DOHH2 (cell line): ENCODE data around the gene KCNJ3.

Experiments used
- CTCF ChIP-seq: fragments of 200-600 bp; sonication (generic); IDR thresholded peaks from one replicate; pipeline ENCODE4 v1.5.1; 2014; ENCODE audit warnings: antibody characterized with exemption, mild to moderate bottlenecking, low read depth, low read length; ENCODE audit not compliant: poor library complexity, severe bottlenecking
- EZH2phosphoT487 ChIP-seq: fragments of 200-600 bp; sonication (generic); IDR thresholded peaks from 2 replicates; pipeline ENCODE4 v1.6.1; 2017; ENCODE audit warnings: borderline replicate concordance, mild to moderate bottlenecking, antibody characterized with exemption, low read length, moderate library complexity, mixed read lengths

- TF ChIP-seq CTCF (no peak), EZH2phosphoT487 (no peak)
Measured at GRCh38 chr2:154849482-154849881, 151.0 kb downstream of the KCNJ3 start.
